Kidney (tissue), 14 donors: ENCODE data around the gene ARMC12. TPM values are rescaled to one million over a fixed set of nuclear protein-coding genes. Genes with fewer than 3 reads are reported as not detected.

Experiments used
- DNase-seq, 5 donors: peaks; one replicate each; pipeline ENCODE4 v3.0.0-alpha.2; 2013 to 2020
- FAIRE-seq: peaks from 2 replicates; lab custom pipeline; 2012; peaks lifted over from hg19 to GRCh38; lab: Jason Lieb, UNC
- H3K27ac ChIP-seq, 2 donors: one replicate each; pipeline ENCODE4 v1.7.0; 2013; ENCODE audit warnings: low read depth in 2 of 2, low read length in 2 of 2, inconsistent platforms in 1 of 2
- H3K27me3 ChIP-seq: one replicate; pipeline ENCODE4 v1.7.1; 2013; ENCODE audit warnings: low read length, inconsistent platforms; ENCODE audit not compliant: control insufficient read depth, insufficient read depth
- H3K36me3 ChIP-seq, 3 donors: one replicate each; pipeline versions ENCODE4 v1.7.0 to v1.7.1; 2013; ENCODE audit warnings: low read length in 3 of 3, control low read depth in 1 of 3, inconsistent platforms in 1 of 3; ENCODE audit not compliant: insufficient read depth in 3 of 3, control insufficient read depth in 2 of 3
- H3K4me1 ChIP-seq, 3 donors: one replicate each; pipeline versions ENCODE4 v1.7.0 to v1.7.1; 2013; ENCODE audit warnings: low read length in 3 of 3, inconsistent platforms in 1 of 3, low read depth in 1 of 3; ENCODE audit not compliant: control insufficient read depth in 2 of 3, insufficient read depth in 2 of 3
- H3K4me3 ChIP-seq, 3 donors: one replicate each; pipeline versions ENCODE4 v1.7.0 to v1.8.1; 2013; ENCODE audit warnings: low read length in 3 of 3, control low read depth in 1 of 3, inconsistent platforms in 1 of 3
- H3K9ac ChIP-seq, 3 donors: one replicate each; pipeline versions ENCODE4 v1.7.0 to v1.7.1; 2013; ENCODE audit warnings: low read length in 3 of 3, control low read depth in 1 of 3, inconsistent platforms in 1 of 3
- H3K9me3 ChIP-seq, 3 donors: one replicate each; pipeline versions ENCODE4 v1.7.0 to v1.7.1; 2013; ENCODE audit warnings: low read length in 3 of 3, control low read depth in 1 of 3, inconsistent platforms in 1 of 3; ENCODE audit not compliant: control insufficient read depth in 2 of 3, insufficient read depth in 1 of 3
- intact Hi-C: fragments of 100-400 bp; cut with DNase I; formaldehyde crosslinking; loops from one replicate; pipeline ENCODE4 v1.11.1; 2022
- polyA plus RNA-seq: library from polyadenylated mRNA; stranded (reverse); fragments of 350-450 nt; fragmentation: Illumina TruSeq; extraction: RNeasy Lipid Tissue Mini Kit (QIAGEN cat#74804); gene quantifications from one replicate; pipeline ENCODE4 v1.2.3, GENCODE V29; 2014; ENCODE audit warnings: low read depth, low replicate concordance; ENCODE audit not compliant: insufficient read depth
- total RNA-seq: library from RNA; stranded (reverse); fragmentation: NEBNext Ultra II Directional; extraction: Animal tissue kit (Norgen Biotek cat#: 25700); gene quantifications from one replicate; pipeline ENCODE4 v1.2.1, GENCODE V29; 2021
- TF ChIP-seq, protein P1 (sequence below): IDR thresholded peaks from 3 replicates; pipeline ENCODE4 v1.5.1; 2012; ENCODE audit warnings: mild to moderate bottlenecking, moderate library complexity, borderline replicate concordance; ENCODE audit not compliant: insufficient read depth; ENCODE audit errors: extremely low read depth
- donor health status: control.
- donor health status: control.
- donor health status: control.
- donor health status: control.
- donor health status: control.
- donor health status: DM: yes; HTN: yes; CAD: no.
- donor health status: Normal renal cell carcinoma (clear cell type).

The ARMC12 gene
- total and polyA plus RNA-seq, 2 donors from 2014 or later: 0.47 to 0.69 TPM

DNA sequence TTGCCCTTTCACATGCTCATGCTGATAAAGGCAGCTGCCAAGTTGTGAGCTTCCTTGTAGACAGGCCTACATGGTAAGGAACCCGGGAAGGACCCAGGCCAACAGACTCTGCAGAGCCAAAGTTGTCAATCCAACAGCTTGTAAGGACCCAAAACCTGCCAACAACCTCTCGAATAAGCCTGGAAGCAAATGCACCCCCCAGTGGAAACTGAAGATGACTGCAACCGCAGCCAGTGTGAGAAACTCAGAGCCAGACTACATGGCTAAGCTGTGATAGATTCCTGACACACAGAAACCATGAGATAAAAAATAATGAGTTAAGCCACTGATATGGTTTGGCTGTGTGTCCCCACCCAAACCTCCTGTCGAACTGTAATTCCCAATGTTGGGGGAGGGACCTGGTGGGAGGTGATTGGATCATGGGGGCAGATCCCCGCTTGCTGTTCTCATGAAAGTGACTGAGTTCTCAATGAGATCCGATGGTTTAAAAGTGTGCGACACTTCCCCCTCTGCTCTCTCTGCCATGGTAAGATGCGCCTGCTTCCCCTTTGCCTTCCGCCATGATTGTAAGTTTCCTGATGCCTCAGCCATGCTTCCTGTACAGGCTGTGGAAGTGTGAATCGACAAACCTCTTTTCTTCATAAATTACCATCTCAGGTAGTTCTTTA is 20.8 kb downstream of the ARMC12 start:
- Histone ChIP-seq H3K9ac (no peak overlapping the region), H3K36me3 (no peaks in the 10 kb centered on the region), H3K27me3 (no peaks in the 10 kb centered on the region), H3K4me3 (no peak overlapping the region), H3K9me3 (no peaks in the 10 kb centered on the region), H3K27ac (no peak overlapping the region), H3K4me1 (no peaks in the 10 kb centered on the region)
- TF ChIP-seq, protein P1, sequence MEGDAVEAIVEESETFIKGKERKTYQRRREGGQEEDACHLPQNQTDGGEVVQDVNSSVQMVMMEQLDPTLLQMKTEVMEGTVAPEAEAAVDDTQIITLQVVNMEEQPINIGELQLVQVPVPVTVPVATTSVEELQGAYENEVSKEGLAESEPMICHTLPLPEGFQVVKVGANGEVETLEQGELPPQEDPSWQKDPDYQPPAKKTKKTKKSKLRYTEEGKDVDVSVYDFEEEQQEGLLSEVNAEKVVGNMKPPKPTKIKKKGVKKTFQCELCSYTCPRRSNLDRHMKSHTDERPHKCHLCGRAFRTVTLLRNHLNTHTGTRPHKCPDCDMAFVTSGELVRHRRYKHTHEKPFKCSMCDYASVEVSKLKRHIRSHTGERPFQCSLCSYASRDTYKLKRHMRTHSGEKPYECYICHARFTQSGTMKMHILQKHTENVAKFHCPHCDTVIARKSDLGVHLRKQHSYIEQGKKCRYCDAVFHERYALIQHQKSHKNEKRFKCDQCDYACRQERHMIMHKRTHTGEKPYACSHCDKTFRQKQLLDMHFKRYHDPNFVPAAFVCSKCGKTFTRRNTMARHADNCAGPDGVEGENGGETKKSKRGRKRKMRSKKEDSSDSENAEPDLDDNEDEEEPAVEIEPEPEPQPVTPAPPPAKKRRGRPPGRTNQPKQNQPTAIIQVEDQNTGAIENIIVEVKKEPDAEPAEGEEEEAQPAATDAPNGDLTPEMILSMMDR: no peak
- FAIRE-seq: no peak
- intact Hi-C loops: no loop called here
- peak in 2 of 5 donors; percentile 46 to 47 for DNase-seq

DNA sequence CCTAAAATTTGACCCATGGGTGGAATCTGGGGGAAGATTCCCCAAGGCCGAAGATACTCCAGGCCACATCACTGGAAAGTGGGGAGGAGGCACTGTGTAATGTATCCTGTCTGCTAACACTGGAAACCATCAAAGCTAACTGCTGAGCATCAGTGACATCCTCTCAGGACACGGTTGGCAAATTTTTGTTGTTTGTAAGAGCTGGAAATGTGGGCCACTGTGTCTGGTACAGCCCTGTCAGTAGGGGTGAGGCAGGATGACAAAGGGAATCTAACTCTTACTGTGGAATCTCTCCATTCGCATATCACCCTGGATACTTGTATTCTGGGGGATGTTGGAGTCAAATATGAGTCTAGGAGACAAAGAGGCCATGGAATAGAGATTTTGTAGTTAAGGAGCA is 22.6 kb downstream of the ARMC12 start:
- FAIRE-seq: no peak

DNA sequence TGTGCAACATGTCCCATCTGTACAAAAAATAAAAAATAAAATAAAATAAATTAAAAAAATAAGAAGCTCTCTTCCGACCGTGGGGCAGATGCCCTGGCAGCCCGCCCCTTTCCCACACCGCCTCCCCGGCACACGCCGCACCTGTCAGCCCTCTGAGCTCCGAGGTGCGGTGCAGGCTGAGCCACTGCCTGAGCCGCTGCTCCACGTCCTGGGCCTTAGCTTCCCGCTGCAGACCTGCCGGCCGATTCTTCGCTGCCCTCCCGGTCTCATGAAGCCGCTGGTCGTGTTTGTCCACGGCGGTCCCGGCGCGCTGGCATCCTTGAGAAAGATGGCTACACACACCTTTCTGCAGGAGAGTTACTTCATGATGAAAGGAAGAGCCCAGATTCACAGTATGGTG is 28.9 kb downstream of the ARMC12 start:
- Histone ChIP-seq H3K9me3 (no peaks in the 10 kb centered on the region), H3K9ac (no peak overlapping the region), H3K36me3 (no peaks in the 10 kb centered on the region), H3K4me3 (no peak overlapping the region), H3K27ac (no peak overlapping the region), H3K27me3 (peaks cover 8% of the 10 kb centered on the region), H3K4me1 (no peaks in the 10 kb centered on the region)
- DNase-seq (no peak), FAIRE-seq (no peak)
- intact Hi-C loops: no loop called here
- TF ChIP-seq, protein P1: no peak

More for the DNA sequence above, 22.6 kb downstream of the ARMC12 start:
- Histone ChIP-seq H3K27ac (no peak overlapping the region), H3K27me3 (peaks cover 7% of the 10 kb centered on the region), H3K9ac (no peak overlapping the region), H3K36me3 (no peaks in the 10 kb centered on the region), H3K4me1 (no peaks in the 10 kb centered on the region), H3K4me3 (no peak overlapping the region), H3K9me3 (no peaks in the 10 kb centered on the region)
- TF ChIP-seq, protein P1: no peak
- DNase-seq: peak in 3 of 5 donors; percentile 52 to 81 (median 75)
- intact Hi-C loops: no loop called here
